ENCODE data around the gene IKBKE. TPM values are rescaled to one million over a fixed set of nuclear protein-coding genes. Genes with fewer than 3 reads are reported as not detected.

Gene IKBKE
- polyA plus RNA-seq, 1 donor from 2014 or later: not detected

GRCh38 chr1:206467915-206468314 is 2.4 kb upstream of the IKBKE start:
- Histone ChIP-seq H4K20me1 (ENCODE audit: insufficient read depth) (no peaks in the 10 kb centered on the region), H3K9me3 (ENCODE audit: low read length) (no peaks in the 10 kb centered on the region), H3K27ac (ENCODE audit: low read length) (no peak overlapping the region), H3K9me2 (ENCODE audit: insufficient read depth, low read length) (no peaks in the 10 kb centered on the region), H3K79me2 (replicated peaks; ENCODE audit: insufficient read depth, low read length) (no peaks in the 10 kb centered on the region), H3K27me3 (ENCODE audit: insufficient read depth, low read depth, low read length) (no peaks in the 10 kb centered on the region), H3K4me3 (ENCODE audit: low read length) (no peak overlapping the region), H2AFZ (ENCODE audit: low read depth, low read length) (no peak overlapping the region), H3F3A (ENCODE audit: insufficient read depth, low read length, poor library complexity, severe bottlenecking) (no peaks in the 10 kb centered on the region), H3K36me3 (ENCODE audit: insufficient read depth, low read length) (no peaks in the 10 kb centered on the region), H3K4me2 (ENCODE audit: low read length) (no peak overlapping the region), H3K9ac (ENCODE audit: low read length) (no peak overlapping the region)
- no peak for TF ChIP-seq MXI1 (conservative IDR thresholded peaks at IDR 0.05; ENCODE audit: poor library complexity, severe bottlenecking)
- TF ChIP-seq, protein P1, sequence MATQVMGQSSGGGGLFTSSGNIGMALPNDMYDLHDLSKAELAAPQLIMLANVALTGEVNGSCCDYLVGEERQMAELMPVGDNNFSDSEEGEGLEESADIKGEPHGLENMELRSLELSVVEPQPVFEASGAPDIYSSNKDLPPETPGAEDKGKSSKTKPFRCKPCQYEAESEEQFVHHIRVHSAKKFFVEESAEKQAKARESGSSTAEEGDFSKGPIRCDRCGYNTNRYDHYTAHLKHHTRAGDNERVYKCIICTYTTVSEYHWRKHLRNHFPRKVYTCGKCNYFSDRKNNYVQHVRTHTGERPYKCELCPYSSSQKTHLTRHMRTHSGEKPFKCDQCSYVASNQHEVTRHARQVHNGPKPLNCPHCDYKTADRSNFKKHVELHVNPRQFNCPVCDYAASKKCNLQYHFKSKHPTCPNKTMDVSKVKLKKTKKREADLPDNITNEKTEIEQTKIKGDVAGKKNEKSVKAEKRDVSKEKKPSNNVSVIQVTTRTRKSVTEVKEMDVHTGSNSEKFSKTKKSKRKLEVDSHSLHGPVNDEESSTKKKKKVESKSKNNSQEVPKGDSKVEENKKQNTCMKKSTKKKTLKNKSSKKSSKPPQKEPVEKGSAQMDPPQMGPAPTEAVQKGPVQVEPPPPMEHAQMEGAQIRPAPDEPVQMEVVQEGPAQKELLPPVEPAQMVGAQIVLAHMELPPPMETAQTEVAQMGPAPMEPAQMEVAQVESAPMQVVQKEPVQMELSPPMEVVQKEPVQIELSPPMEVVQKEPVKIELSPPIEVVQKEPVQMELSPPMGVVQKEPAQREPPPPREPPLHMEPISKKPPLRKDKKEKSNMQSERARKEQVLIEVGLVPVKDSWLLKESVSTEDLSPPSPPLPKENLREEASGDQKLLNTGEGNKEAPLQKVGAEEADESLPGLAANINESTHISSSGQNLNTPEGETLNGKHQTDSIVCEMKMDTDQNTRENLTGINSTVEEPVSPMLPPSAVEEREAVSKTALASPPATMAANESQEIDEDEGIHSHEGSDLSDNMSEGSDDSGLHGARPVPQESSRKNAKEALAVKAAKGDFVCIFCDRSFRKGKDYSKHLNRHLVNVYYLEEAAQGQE (IDR thresholded peaks at IDR 0.05; ENCODE audit: borderline replicate concordance): no peak
- no peak for TF ChIP-seq EP300 (conservative IDR thresholded peaks at IDR 0.05; ENCODE audit: poor library complexity, severe bottlenecking)
- no peak for TF ChIP-seq POLR2AphosphoS5 (IDR thresholded peaks at IDR 0.05)
- no peak for TF ChIP-seq EZH2 (IDR thresholded peaks at IDR 0.05; ENCODE audit: borderline replicate concordance, insufficient read depth, low read length, poor library complexity, severe bottlenecking)
- no peak for TF ChIP-seq SMC3 (conservative IDR thresholded peaks at IDR 0.05; ENCODE audit: poor library complexity)

DNA sequence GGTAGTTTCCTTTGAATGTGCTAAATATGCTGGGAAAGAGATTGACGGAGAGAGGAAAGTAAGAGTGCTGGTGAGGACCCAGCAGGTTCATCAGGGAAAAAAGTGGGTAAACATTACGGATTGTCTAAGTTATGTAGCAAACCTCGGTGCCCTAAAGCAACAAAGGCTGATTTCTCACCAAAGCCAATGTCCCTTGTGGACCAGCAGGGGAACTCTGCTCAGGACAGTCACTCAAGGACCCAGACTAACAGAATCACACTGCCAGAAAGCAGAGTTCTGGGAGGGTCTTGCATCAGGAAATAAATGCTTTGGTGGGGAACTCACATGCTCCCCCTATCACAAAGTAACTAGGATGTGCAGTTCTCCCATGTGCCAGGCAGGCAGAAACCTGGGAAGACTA is 1.7 kb upstream of the IKBKE start:
- H3K36me3 ChIP-seq (ENCODE audit: insufficient read depth, low read length): no peaks in the 10 kb centered on the region
- no peaks in the 10 kb centered on the region for H4K20me1 ChIP-seq (ENCODE audit: insufficient read depth)
- no peak overlapping the region for H3K9ac ChIP-seq (ENCODE audit: low read length)
- no peak overlapping the region for H2AFZ ChIP-seq (ENCODE audit: low read depth, low read length)
- no peak overlapping the region for H3K4me2 ChIP-seq (ENCODE audit: low read length)
- no peaks in the 10 kb centered on the region for H3K9me2 ChIP-seq (ENCODE audit: insufficient read depth, low read length)
- no peaks in the 10 kb centered on the region for H3K9me3 ChIP-seq (ENCODE audit: low read length)
- TF ChIP-seq EP300 (conservative IDR thresholded peaks at IDR 0.05; ENCODE audit: poor library complexity, severe bottlenecking): no peak
- no peak for TF ChIP-seq RAD21 (conservative IDR thresholded peaks at IDR 0.05)
- TF ChIP-seq, protein P1 (IDR thresholded peaks at IDR 0.05; ENCODE audit: borderline replicate concordance): no peak
- no peak for TF ChIP-seq SMC3 (conservative IDR thresholded peaks at IDR 0.05; ENCODE audit: poor library complexity)
- no peak for TF ChIP-seq MXI1 (conservative IDR thresholded peaks at IDR 0.05; ENCODE audit: poor library complexity, severe bottlenecking)
- TF ChIP-seq EZH2 (IDR thresholded peaks at IDR 0.05; ENCODE audit: borderline replicate concordance, insufficient read depth, low read length, poor library complexity, severe bottlenecking): no peak
- TF ChIP-seq TAF1 (IDR thresholded peaks at IDR 0.05; ENCODE audit: low read depth): no peak
- TF ChIP-seq, protein P2, sequence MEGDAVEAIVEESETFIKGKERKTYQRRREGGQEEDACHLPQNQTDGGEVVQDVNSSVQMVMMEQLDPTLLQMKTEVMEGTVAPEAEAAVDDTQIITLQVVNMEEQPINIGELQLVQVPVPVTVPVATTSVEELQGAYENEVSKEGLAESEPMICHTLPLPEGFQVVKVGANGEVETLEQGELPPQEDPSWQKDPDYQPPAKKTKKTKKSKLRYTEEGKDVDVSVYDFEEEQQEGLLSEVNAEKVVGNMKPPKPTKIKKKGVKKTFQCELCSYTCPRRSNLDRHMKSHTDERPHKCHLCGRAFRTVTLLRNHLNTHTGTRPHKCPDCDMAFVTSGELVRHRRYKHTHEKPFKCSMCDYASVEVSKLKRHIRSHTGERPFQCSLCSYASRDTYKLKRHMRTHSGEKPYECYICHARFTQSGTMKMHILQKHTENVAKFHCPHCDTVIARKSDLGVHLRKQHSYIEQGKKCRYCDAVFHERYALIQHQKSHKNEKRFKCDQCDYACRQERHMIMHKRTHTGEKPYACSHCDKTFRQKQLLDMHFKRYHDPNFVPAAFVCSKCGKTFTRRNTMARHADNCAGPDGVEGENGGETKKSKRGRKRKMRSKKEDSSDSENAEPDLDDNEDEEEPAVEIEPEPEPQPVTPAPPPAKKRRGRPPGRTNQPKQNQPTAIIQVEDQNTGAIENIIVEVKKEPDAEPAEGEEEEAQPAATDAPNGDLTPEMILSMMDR (IDR thresholded peaks at IDR 0.05; ENCODE audit: poor library complexity, severe bottlenecking): no peak
- TF ChIP-seq POLR2AphosphoS5 (IDR thresholded peaks at IDR 0.05): no peak
- H3F3A ChIP-seq (ENCODE audit: insufficient read depth, low read length, poor library complexity, severe bottlenecking): no peaks in the 10 kb centered on the region
- no peak overlapping the region for H3K27ac ChIP-seq (ENCODE audit: low read length)
- no peaks in the 10 kb centered on the region for H3K27me3 ChIP-seq (ENCODE audit: insufficient read depth, low read depth, low read length)
- H3K79me2 ChIP-seq (replicated peaks; ENCODE audit: insufficient read depth, low read length): no peaks in the 10 kb centered on the region
- H3K4me3 ChIP-seq (ENCODE audit: low read length): no peak overlapping the region
